ENCODE data around the gene COL4A6. TPM values are rescaled to one million over a fixed set of nuclear protein-coding genes. Genes with fewer than 3 reads are reported as not detected.

The COL4A6 gene
- total and polyA plus RNA-seq, 2 of the 8 experiments (the other 6 are each of a cell fraction or from before 2014, with no cell fraction given) = 5.9 to 11.8 TPM

- Histone ChIP-seq H2BK20ac (ENCODE audit: low read length) (no peak overlapping the region), H2AFZ (ENCODE audit: low read length) (no peak overlapping the region), H3K79me2 (ENCODE audit: control insufficient read depth in 1 of 2, insufficient read depth in 2 of 2, low read length in 2 of 2) (no peaks in the 10 kb centered on the region), H3K79me1 (ENCODE audit: low read depth, low read length) (no peaks in the 10 kb centered on the region), H3K27ac (ENCODE audit: low read depth, low read length) (no peak overlapping the region), H4K5ac (ENCODE audit: insufficient read length, low read depth, low read length) (no peak overlapping the region), H3K4ac (replicated peaks; ENCODE audit: insufficient read length, low read depth, low read length) (no peak overlapping the region), H4K8ac (ENCODE audit: extremely low read depth, insufficient read depth, low read length) (no peak overlapping the region), H3K4me3 (ENCODE audit: extremely low read depth in 1 of 4, insufficient read depth in 2 of 4, low read depth in 3 of 4, low read length in 4 of 4) (no peak overlapping the region), H2AK5ac (ENCODE audit: low read depth, low read length) (no peak overlapping the region), H3K36me3 (ENCODE audit: control insufficient read depth in 2 of 4, insufficient read depth in 4 of 4, low read length in 3 of 4) (no peaks in the 10 kb centered on the region; a peak in 2 of 8 replicates), H3K9me3 (ENCODE audit: insufficient read depth in 2 of 2, low read depth in 1 of 2, low read length in 1 of 2) (no peaks in the 10 kb centered on the region), H3K23ac (ENCODE audit: insufficient read length) (no peak overlapping the region), H3K4me2 (ENCODE audit: insufficient read depth in 1 of 2, low read depth in 2 of 2, low read length in 2 of 2) (no peak overlapping the region), H3K14ac (ENCODE audit: insufficient read length) (no peak overlapping the region), H3K23me2 (ENCODE audit: low read depth, low read length) (no peaks in the 10 kb centered on the region), H3K4me1 (replicated peaks in 1 of 4; ENCODE audit: control insufficient read depth in 3 of 4, insufficient read depth in 4 of 4, low read length in 3 of 4) (peaks cover 0 to 6% (median 2%) of the 10 kb centered on the region in 4 experiments; a peak in 5 of 7 replicates), H4K20me1 (replicated peaks in 1 of 2; ENCODE audit: control insufficient read depth in 1 of 2, insufficient read depth in 2 of 2, low read length in 2 of 2) (no peaks in the 10 kb centered on the region), H2BK12ac (ENCODE audit: low read depth, low read length) (no peak overlapping the region), H4K91ac (replicated peaks; ENCODE audit: insufficient read length, low read length) (no peak overlapping the region), H3K18ac (ENCODE audit: extremely low read depth, low read length) (no peak overlapping the region), H2BK15ac (ENCODE audit: low read length) (no peak overlapping the region), H2BK5ac (ENCODE audit: low read depth, low read length) (no peak overlapping the region), H3K27me3 (replicated peaks in 1 of 4; ENCODE audit: control insufficient read depth in 3 of 4, extremely low read depth in 1 of 4, insufficient read depth in 3 of 4, low read length in 3 of 4) (no peaks in the 10 kb centered on the region), H3K9ac (replicated peaks in 1 of 4; ENCODE audit: extremely low read depth in 1 of 4, low read depth in 3 of 4, low read length in 3 of 4) (no peak overlapping the region), H2BK120ac (replicated peaks; ENCODE audit: low read depth, low read length) (no peak overlapping the region), H3K56ac (replicated peaks; ENCODE audit: insufficient read length, low read depth, low read length) (no peak overlapping the region)
- no peak for DNase-seq (ENCODE audit: low read depth in 1 of 2, low spot score in 2 of 2)
- 60% methylated on average over 3 of the region's 3 CpGs; no CpG with 5 or more reads in 1 of the 2 experiments for WGBS, 2 experiments (ENCODE audit: extremely low coverage in 1 of 2, insufficient coverage in 1 of 2, insufficient read length in 1 of 2, insufficient replicate concordance in 2 of 2, low coverage in 1 of 2, low lambda C conversion rate in 2 of 2, missing lambda C conversion rate in 1 of 2)
- CTCF ChIA-PET (ENCODE audit: partially characterized antibody) = interaction anchor here (0.8 kb wide), 1 partner anchor 8 kb away, joined by 3 read pairs; no protein-coding TSS in a partner anchor
- no peak for TF ChIP-seq CEBPB (IDR thresholded peaks at IDR 0.05; ENCODE audit: low read depth, low read length)
- no peak for TF ChIP-seq FOSL1 (IDR thresholded peaks at IDR 0.05; ENCODE audit: insufficient read depth, low read depth, low read length)
- TF ChIP-seq CREB1 (IDR thresholded peaks at IDR 0.05) = no peak
- TF ChIP-seq TEAD4 (IDR thresholded peaks at IDR 0.05; ENCODE audit: low read depth, low read length) = no peak
- no peak for TF ChIP-seq RBBP5 (IDR thresholded peaks at IDR 0.05; ENCODE audit: borderline replicate concordance, low read depth, low read length)
- no peak for TF ChIP-seq NANOG (IDR thresholded peaks at IDR 0.05; ENCODE audit: insufficient read depth, low read depth, low read length, poor library complexity, severe bottlenecking)
- TF ChIP-seq EZH2 (IDR thresholded peaks at IDR 0.05; ENCODE audit: low read depth, low read length, severe bottlenecking) = no peak
- TF ChIP-seq RXRA (IDR thresholded peaks at IDR 0.05; ENCODE audit: insufficient read depth, low read depth, low read length) = no peak
- POLR2A ChIA-PET (ENCODE audit: partially characterized antibody) = interaction anchor here (0.7 kb wide), 1 partner anchor 773 kb away, joined by 3 read pairs; no protein-coding TSS in a partner anchor
- no peak for FAIRE-seq
Measured at GRCh38 chrX:108173874-108174273, 264.3 kb downstream of the COL4A6 start.

All from H1 (cell line).